ENCODE results near the gene GUK1. TPM values are rescaled to one million over a fixed set of nuclear protein-coding genes. Genes with fewer than 3 reads are reported as not detected.
"Not testable (repeated sequence)": the region's sequence is repeated elsewhere in the genome, so short reads cannot be mapped to it uniquely, and the experiment has no call there.

The GUK1 gene
- total RNA-seq, 1 donor from 2014 or later, result 979 TPM

- Histone ChIP-seq H3K9me3 (no peaks in the 10 kb centered on the region), H3K4me1 (peaks cover 0 to 8% of the 10 kb centered on the region in 2 donors), H3K27me3 (no peaks in the 10 kb centered on the region), H3K4me3 (no peak overlapping the region), H3K27ac (no peak overlapping the region), H3K36me3 (no peaks in the 10 kb centered on the region)
- no peak for DNase-seq (ENCODE audit: low spot score in 2 of 2)
- intact Hi-C loops (cut with DNase I), result loop anchor here (5.0 kb wide), 1 partner anchor 36 kb away; no protein-coding TSS in a partner anchor
- TF ChIP-seq CTCF (IDR thresholded peaks at IDR 0.05), result no peak
Measured at GRCh38 chr1:228168563-228169270, 28.6 kb downstream of the GUK1 start.

- Histone ChIP-seq H3K9me3 (no peaks in the 10 kb centered on the region), H3K4me3 (no peak overlapping the region), H3K27ac (no peak overlapping the region), H3K27me3 (no peaks in the 10 kb centered on the region), H3K4me1 (peaks cover 0 to 8% of the 10 kb centered on the region in 2 donors), H3K36me3 (no peaks in the 10 kb centered on the region)
- intact Hi-C loops (cut with DNase I), result loop anchor here (5.0 kb wide), 1 partner anchor 37 kb away; no protein-coding TSS in a partner anchor
- no peak for TF ChIP-seq CTCF (IDR thresholded peaks at IDR 0.05)
- DNase-seq (ENCODE audit: low spot score in 2 of 2), result no peak
Measured at GRCh38 chr1:228169345-228169744, 29.3 kb downstream of the GUK1 start.

- intact Hi-C loops (cut with DNase I), result no loop called here
- H3K9me3 ChIP-seq, result no peaks in the 10 kb centered on the region
Measured at GRCh38 chr1:228170666-228171065, 30.6 kb downstream of the GUK1 start.

GRCh38 chr1:228171221-228171891 is 31.3 kb downstream of the GUK1 start:
- Histone ChIP-seq H3K9me3 (no peaks in the 10 kb centered on the region), H3K4me1 (peaks cover 0 to 3% of the 10 kb centered on the region in 2 donors), H3K36me3 (peaks cover 7 to 12% of the 10 kb centered on the region in 2 donors), H3K4me3 (no peak overlapping the region), H3K27ac (no peak overlapping the region), H3K27me3 (no peaks in the 10 kb centered on the region)
- DNase-seq (ENCODE audit: low spot score in 2 of 2), result no peak
- TF ChIP-seq CTCF (IDR thresholded peaks at IDR 0.05), result no peak
- intact Hi-C loops (cut with DNase I), result no loop called here

More at GRCh38 chr1:228170666-228171065, 30.6 kb downstream of the GUK1 start:
- no peak overlapping the region for H3K4me3 ChIP-seq
- no peak for TF ChIP-seq CTCF (IDR thresholded peaks at IDR 0.05)
- DNase-seq (ENCODE audit: low spot score in 2 of 2), result no peak
- H3K36me3 ChIP-seq, result peaks cover 7 to 11% of the 10 kb centered on the region in 2 donors
- H3K27me3 ChIP-seq, result no peaks in the 10 kb centered on the region
- H3K27ac ChIP-seq, result no peak overlapping the region
- H3K4me1 ChIP-seq, result peaks cover 0 to 3% of the 10 kb centered on the region in 2 donors

- no peaks in the 10 kb centered on the region for H3K4me1 ChIP-seq
- intact Hi-C loops (cut with DNase I), result no loop called here
- H3K4me3 ChIP-seq, result no peak overlapping the region
- no peaks in the 10 kb centered on the region for H3K27me3 ChIP-seq
- H3K36me3 ChIP-seq, result peaks cover 7 to 12% of the 10 kb centered on the region in 2 donors
- no peak for TF ChIP-seq CTCF (IDR thresholded peaks at IDR 0.05)
- no peak overlapping the region for H3K27ac ChIP-seq
- H3K9me3 ChIP-seq, result no peaks in the 10 kb centered on the region
- DNase-seq (ENCODE audit: low spot score in 2 of 2), result no peak
Measured at GRCh38 chr1:228172591-228173527, 32.8 kb downstream of the GUK1 start.

GRCh38 chr1:228173528-228174481 is 33.7 kb downstream of the GUK1 start:
- intact Hi-C loops (cut with DNase I); H3K27me3 ChIP-seq; H3K9me3 ChIP-seq; H3K27ac ChIP-seq; H3K4me1 ChIP-seq; H3K4me3 ChIP-seq; DNase-seq (ENCODE audit: low spot score in 2 of 2): not testable (repeated sequence)
- H3K36me3 ChIP-seq, result peaks cover 7 to 12% of the 10 kb centered on the region in 2 donors

Measured in ascending aorta (tissue), 2 donors.